Stimulated activated CD4-positive, alpha-beta T cell treated with anti-CD3 and anti-CD28 coated beads, Interleukin-4, amount 100 ng/mL, for 24 hours (primary cell): ENCODE results near the gene CLEC2L.

Source experiments
- DNase-seq: peaks from one replicate; pipeline ENCODE4 v3.0.0-alpha.2; 2020

Gene CLEC2L

DNA sequence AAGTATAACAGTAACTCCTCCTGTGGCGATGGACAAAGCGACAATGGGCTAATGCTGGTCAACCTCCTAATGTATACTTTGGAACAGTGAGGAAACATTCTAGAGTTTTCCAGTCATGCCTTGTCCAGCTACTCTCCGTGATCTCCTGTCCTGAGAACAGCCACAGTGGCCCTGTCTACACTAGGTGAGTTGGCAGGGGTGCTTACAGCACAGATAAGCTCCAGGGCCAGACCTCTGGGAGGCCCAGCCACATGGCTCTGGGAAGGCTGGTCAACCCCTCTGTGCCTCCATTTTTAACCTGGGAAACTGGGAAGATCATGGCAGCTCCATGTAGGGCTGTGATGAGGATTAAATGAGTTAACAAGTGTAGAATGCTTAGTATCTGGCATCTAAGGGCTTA lies 57.0 kb downstream of the CLEC2L start:
- no peak for DNase-seq

DNA sequence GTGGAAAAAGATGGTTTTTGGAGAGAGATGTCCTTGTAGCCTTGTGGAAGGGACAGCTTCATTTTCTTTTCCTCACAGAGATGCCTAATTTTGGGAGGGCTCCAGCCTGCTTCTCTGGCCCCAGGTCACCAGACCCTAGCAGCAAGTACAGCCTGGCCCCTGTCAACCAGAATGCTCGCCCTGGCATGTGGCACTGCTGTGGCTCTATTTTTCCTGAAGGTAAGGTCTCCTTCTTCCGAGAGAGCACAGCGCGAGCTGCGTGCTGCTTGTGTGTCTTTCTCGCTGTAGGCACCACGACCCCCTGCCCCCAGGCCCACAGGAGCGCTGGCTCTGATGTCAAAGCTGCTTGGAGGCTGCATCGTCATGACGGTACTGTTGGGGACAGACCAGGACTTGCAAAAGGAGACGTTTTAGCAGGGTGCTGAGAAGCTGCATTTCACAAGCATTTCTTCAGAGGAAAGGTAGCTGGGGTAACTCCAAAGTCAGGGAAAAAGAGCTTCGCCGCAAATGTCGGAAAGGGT lies 58.7 kb downstream of the CLEC2L start:
- DNase-seq = no peak

DNA sequence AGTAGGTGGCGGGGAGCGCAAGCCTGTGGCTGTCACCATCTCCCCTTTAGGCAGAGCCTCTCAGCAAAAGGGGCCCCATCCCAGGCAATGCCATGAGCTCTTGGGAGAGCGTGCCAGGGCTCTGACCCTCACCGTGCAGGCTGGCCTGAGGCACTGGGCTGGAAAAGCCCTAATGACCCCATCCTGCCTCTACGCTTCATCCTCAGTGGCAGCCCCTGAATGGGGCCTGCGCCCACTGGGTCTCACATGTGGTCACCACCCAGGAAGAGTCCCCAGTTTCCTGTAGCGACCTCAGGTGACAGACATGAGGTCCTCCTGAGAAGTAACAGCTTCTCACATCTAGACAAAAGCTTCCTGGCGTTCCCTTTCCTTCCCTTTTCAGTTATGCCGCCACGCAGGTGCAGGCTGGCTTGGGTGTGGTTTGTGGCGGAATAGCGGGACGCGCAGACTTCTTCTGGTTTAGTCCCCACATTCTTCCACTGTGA lies 59.2 kb downstream of the CLEC2L start:
- no peak for DNase-seq

DNA sequence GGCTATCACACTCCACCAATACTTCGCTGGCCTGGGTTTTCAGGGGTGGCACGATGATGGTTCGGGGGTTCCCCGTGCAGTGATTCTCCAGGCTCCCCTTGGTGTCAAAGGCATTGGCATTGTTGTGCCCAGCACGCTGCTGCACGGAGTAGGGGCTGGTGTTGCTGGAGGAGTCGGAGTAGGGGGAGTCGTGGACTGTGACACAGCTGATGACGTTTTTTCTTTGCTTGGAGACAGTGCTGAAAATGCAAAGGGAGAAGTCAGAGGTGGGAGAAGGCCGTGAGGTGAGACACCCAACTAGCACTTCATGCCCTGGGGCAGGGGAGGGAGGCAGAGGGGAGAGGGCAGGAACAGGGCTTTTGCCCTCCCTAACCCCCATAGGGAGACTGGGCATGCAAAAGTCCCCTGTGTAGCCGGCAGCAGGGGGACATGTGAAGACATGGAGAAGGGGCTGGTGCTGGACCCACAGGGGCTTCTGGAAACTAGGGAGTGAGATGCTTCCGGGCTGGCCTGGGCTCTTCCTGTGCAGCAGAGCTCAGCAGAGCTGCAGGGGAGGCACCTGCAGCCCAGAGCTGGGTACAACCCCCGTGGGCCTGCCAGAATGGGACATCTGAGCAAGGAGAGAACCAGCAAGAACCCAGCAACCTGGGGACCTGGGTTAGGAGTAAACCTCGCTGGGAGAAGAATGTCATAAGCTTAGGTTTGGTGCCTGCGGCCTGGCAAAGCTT lies 60.5 kb downstream of the CLEC2L start:
- no peak for DNase-seq

GRCh38 chr7:139585042-139585441 lies 61.6 kb downstream of the CLEC2L start:
- no peak for DNase-seq

- DNase-seq = no peak
Observed at GRCh38 chr7:139586286-139586685, 62.8 kb downstream of the CLEC2L start.

- no peak for DNase-seq
Observed at GRCh38 chr7:139587535-139587934, 64.0 kb downstream of the CLEC2L start.

DNA sequence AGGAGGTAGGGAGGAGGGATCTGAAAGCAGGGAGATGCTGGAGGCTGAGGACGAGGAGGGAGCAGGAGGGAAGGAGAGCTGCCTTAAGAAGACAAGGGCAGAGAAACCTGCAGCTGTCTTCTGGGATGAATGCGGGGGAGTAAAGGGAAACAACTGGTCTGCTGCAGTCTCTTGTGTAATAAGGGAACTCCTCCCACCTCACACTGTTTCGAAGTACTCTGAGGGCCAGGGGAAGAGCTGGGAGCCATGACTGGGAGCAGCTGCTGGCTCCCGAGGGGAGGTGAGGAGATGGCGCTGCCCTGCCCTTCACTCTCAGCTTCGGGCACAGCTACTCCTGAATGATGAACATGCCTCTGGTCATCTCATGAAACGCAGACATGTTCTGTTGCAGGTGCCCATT lies 65.1 kb downstream of the CLEC2L start:
- DNase-seq = no peak

GRCh38 chr7:139589474-139589873 lies 66.0 kb downstream of the CLEC2L start:
- no peak for DNase-seq

DNA sequence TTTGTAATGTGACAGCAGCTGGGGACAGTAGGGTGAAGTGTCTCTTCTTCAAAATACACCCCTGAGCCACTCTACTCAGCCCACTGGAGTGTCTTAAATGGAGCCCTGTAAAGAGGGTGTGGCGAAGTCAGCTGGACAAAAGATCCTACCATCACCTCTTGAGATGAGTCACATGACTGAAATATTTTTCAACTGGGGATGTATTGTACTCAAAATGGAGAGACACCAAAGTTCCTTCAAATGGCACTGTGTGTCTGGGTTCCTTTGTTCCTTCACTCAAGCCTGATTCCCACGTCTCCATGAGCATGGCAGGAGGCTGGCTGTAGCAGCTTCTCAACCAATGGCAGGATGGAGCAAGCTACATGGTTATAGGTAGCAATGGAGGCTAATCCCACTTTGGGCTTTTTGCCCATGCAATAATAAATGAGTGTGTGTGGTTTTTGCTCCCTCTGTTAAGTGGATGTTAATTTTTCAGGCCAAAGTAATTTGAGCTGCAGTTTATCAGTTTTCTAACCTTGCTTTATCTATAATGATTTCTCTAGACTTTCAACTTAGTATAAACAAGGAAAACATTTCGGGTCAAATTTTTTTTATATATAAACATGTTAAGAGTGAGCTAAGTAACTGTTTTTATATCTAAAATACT lies 68.2 kb downstream of the CLEC2L start:
- DNase-seq = no peak

GRCh38 chr7:139592801-139593461 lies 69.4 kb downstream of the CLEC2L start:
- no peak for DNase-seq

DNA sequence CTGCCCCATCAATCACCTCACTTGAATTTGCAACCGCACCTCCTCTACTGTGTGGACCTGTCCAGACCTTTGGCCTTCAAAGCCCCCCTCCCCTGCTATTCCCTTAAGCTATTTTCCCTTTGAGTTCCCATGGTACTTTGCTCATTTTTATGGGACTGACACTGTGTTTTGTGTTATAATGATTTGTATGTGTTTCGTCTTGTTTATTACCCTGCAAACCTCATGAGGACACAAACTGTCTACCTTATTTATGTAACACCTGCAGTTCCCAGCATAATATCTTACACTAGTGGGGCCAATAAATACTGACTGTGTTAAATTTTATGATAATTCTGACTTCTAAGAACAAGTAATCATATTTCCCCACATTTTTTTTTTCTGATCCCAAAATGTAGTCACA lies 70.6 kb downstream of the CLEC2L start:
- no peak for DNase-seq
